C1 segment of cervical spinal cord (tissue), 14 donors: ENCODE measurements around the gene GNA14.
A peak's percentile ranks its signal among the peaks of the same experiment; 100 is the strongest.
"Not testable (repeated sequence)": the region's sequence is repeated elsewhere in the genome, so short reads cannot be mapped to it uniquely, and the experiment has no call there.

Source experiments
- DNase-seq, 14 donors: peaks; one replicate each; lab custom pipeline; 2025; lab: John Stamatoyannopoulos, UW

GNA14 gene

GRCh38 chr9:77647267-77648233 lies 572 bp downstream of the GNA14 start:
- DNase-seq: peak in 5 of 14 donors; percentile 16 to 58 (median 50)

- no peak for DNase-seq
Observed at GRCh38 chr9:77643871-77644270, 4.3 kb downstream of the GNA14 start.

- DNase-seq: no peak
Observed at GRCh38 chr9:77640741-77641580, 7.2 kb downstream of the GNA14 start.

- DNase-seq: peak in 1 of 14 donors; percentile 14
Observed at GRCh38 chr9:77632652-77633051, 15.5 kb downstream of the GNA14 start.

GRCh38 chr9:77628864-77629263 lies 19.3 kb downstream of the GNA14 start:
- DNase-seq: not testable (repeated sequence)

- no peak for DNase-seq
Observed at GRCh38 chr9:77616191-77616590, 31.9 kb downstream of the GNA14 start.

GRCh38 chr9:77614645-77615044 lies 33.5 kb downstream of the GNA14 start:
- no peak for DNase-seq

- no peak for DNase-seq
Observed at GRCh38 chr9:77606526-77606925, 41.6 kb downstream of the GNA14 start.

GRCh38 chr9:77605449-77606220 lies 42.5 kb downstream of the GNA14 start:
- no peak for DNase-seq

- DNase-seq: no peak
Observed at GRCh38 chr9:77604316-77604715, 43.8 kb downstream of the GNA14 start.

GRCh38 chr9:77602852-77603251 lies 45.3 kb downstream of the GNA14 start:
- no peak for DNase-seq

- peak in 1 of 14 donors; percentile 25 for DNase-seq
Observed at GRCh38 chr9:77601476-77602099, 46.5 kb downstream of the GNA14 start.

- DNase-seq: no peak
Observed at GRCh38 chr9:77600810-77601209, 47.3 kb downstream of the GNA14 start.

- DNase-seq: peak in 2 of 14 donors; percentile 15 to 46
Observed at GRCh38 chr9:77599492-77599891, 48.6 kb downstream of the GNA14 start.

- no peak for DNase-seq
Observed at GRCh38 chr9:77598991-77599390, 49.1 kb downstream of the GNA14 start.

GRCh38 chr9:77598524-77598923 lies 49.6 kb downstream of the GNA14 start:
- DNase-seq: peak in 1 of 14 donors; percentile 32

GRCh38 chr9:77597057-77597456 lies 51.1 kb downstream of the GNA14 start:
- DNase-seq: no peak

- no peak for DNase-seq
Observed at GRCh38 chr9:77595426-77596095, 52.6 kb downstream of the GNA14 start.

GRCh38 chr9:77594963-77595362 lies 53.2 kb downstream of the GNA14 start:
- no peak for DNase-seq

GRCh38 chr9:77593528-77593927 lies 54.6 kb downstream of the GNA14 start:
- no peak for DNase-seq
